ENCODE data around the gene TBC1D3B. TPM values are rescaled to one million over a fixed set of nuclear protein-coding genes. Genes with fewer than 3 reads are reported as not detected.

TBC1D3B gene
- total RNA-seq, 1 donor from 2014 or later: 8.2 TPM

DNA sequence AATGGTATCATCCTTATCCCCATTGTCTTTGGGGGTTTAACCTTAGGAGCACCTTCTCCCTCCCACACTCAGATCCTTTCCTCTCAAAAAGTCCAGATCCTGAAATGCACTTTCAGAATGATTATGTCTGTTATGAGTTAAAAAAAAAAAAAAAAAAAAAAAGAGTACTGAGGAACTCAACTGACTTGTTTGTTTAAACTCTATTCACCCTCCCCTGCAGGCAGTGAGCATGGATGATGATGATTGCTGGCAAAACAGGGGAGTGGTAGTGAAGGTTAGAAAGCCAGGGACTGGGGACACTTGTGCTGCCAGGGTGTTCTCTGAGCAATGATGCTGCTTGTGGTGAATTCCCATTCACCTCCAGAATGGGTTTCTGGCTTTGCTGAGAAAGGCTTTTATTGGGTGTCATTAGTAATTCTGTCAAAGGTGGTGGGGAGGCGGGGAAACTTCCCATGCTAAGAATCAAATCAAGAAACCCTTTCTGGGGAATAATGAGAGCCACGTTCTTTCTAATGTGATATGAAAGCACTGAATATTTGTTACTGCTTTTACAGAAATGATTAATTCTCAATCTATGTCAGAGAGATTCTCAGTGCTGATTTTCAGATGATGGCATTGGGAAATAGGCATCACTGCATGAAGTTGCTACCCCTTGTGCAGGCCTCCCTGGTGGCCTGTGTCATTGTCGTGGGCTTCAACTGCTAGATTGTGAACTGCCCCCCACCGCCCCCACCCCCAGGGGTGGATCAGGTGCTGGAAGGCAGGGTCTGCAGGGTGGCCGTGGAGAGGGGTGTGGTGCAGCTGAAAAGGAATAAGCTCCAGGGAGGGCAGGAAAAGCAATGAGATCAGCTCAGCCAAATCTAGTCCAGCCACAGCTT, 58.7 kb downstream of the TBC1D3B start:
- DNase-seq: no peak
- H3K4me3 ChIP-seq: no peak overlapping the region
- H3K27me3 ChIP-seq: no peaks in the 10 kb centered on the region
- TF ChIP-seq, protein P1, sequence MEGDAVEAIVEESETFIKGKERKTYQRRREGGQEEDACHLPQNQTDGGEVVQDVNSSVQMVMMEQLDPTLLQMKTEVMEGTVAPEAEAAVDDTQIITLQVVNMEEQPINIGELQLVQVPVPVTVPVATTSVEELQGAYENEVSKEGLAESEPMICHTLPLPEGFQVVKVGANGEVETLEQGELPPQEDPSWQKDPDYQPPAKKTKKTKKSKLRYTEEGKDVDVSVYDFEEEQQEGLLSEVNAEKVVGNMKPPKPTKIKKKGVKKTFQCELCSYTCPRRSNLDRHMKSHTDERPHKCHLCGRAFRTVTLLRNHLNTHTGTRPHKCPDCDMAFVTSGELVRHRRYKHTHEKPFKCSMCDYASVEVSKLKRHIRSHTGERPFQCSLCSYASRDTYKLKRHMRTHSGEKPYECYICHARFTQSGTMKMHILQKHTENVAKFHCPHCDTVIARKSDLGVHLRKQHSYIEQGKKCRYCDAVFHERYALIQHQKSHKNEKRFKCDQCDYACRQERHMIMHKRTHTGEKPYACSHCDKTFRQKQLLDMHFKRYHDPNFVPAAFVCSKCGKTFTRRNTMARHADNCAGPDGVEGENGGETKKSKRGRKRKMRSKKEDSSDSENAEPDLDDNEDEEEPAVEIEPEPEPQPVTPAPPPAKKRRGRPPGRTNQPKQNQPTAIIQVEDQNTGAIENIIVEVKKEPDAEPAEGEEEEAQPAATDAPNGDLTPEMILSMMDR (IDR thresholded peaks at IDR 0.05): no peak
- no peak for ATAC-seq
- H3K27ac ChIP-seq: no peak overlapping the region
- H3K4me1 ChIP-seq: no peaks in the 10 kb centered on the region
- intact Hi-C loops (cut with DNase I): no loop called here
- no peaks in the 10 kb centered on the region for H3K9me3 ChIP-seq
- H3K36me3 ChIP-seq: no peaks in the 10 kb centered on the region

Other genes with a start within 250 kb of the TBC1D3B start
- gene RDM1, start 245.9 kb downstream of the TBC1D3B start, total RNA-seq: not detected
- gene LYZL6, start 232.9 kb downstream of the TBC1D3B start, total RNA-seq: not detected
- gene CCL16, start 195.1 kb downstream of the TBC1D3B start, total RNA-seq: 0.58 TPM
- 110 TPM for gene CCL14, start 189.9 kb downstream of the TBC1D3B start, total RNA-seq
- gene CCL15, start 175.1 kb downstream of the TBC1D3B start, total RNA-seq: 1.3 TPM
- gene CCL23, start 158.7 kb downstream of the TBC1D3B start, total RNA-seq: 26.5 TPM
- 31.9 TPM for gene CCL18, start 112.4 kb downstream of the TBC1D3B start, total RNA-seq
- gene CCL3, start 86.5 kb downstream of the TBC1D3B start, total RNA-seq: 9.9 TPM
- 12.5 TPM for gene CCL4, start 72.8 kb downstream of the TBC1D3B start, total RNA-seq
- 0.72 TPM for gene CCL3L1, start 20.1 kb upstream of the TBC1D3B start, total RNA-seq
- gene CCL4L2, start 34.4 kb upstream of the TBC1D3B start, total RNA-seq: 4.5 TPM
- 0.72 TPM for gene TBC1D3I, start 87.9 kb upstream of the TBC1D3B start, total RNA-seq
- not detected for gene TBC1D3G, start 147.2 kb upstream of the TBC1D3B start, total RNA-seq
- gene TBC1D3H, start 211.8 kb upstream of the TBC1D3B start, total RNA-seq: not detected